OCI-LY3 (cell line): ENCODE results near the gene CERS3.

Experiments
- H2AFZ ChIP-seq: fragments of 200-600, 300-600 bp; shearing (Covaris generic); 2 replicates; pipeline ENCODE4 v1.6.0; 2014; ENCODE audit warnings: antibody characterized with exemption, low read depth, low read length
- H3K27ac ChIP-seq: fragments of 200-600, 300-600 bp; sonication (generic); 2 replicates; pipeline ENCODE4 v1.5.1; 2014; ENCODE audit warnings: mild to moderate bottlenecking, low read length, moderate library complexity, mixed read lengths
- H3K27me3 ChIP-seq: fragments of 200-600, 300-600 bp; sonication (generic); 2 replicates; pipeline ENCODE4 v1.6.1; 2014; ENCODE audit warnings: low read depth, low read length, mixed read lengths
- H3K36me3 ChIP-seq: fragments of 200-600, 300-600 bp; sonication (generic); replicated peaks from 2 replicates; pipeline ENCODE3; 2014; ENCODE audit warnings: low read depth, low read length, mixed read lengths
- H3K4me1 ChIP-seq: fragments of 300-600, 200-600 bp; sonication (generic); 2 replicates; pipeline ENCODE4 v1.6.1; 2014; ENCODE audit warnings: low read length, mixed read lengths
- H3K4me2 ChIP-seq: fragments of 200-600, 300-600 bp; sonication (generic); 2 replicates; pipeline ENCODE4 v1.6.1; 2014; ENCODE audit warnings: low read length, mixed read lengths
- H3K4me3 ChIP-seq: fragments of 300-600, 200-600 bp; sonication (generic); 2 replicates; pipeline ENCODE4 v1.5.1; 2014; ENCODE audit warnings: antibody characterized with exemption, mild to moderate bottlenecking, low read length, moderate library complexity
- H3K79me2 ChIP-seq: fragments of 300-600, 200-600 bp; shearing (Covaris generic); 2 replicates; pipeline ENCODE4 v1.6.1; 2014; ENCODE audit warnings: mild to moderate bottlenecking, low read length, mixed read lengths
- H3K9ac ChIP-seq: fragments of 300-600, 200-600 bp; shearing (Covaris generic); 2 replicates; pipeline ENCODE4 v1.6.0; 2014; ENCODE audit warnings: mild to moderate bottlenecking, low read length, moderate library complexity
- H3K9me3 ChIP-seq: fragments of 200-600, 300-600 bp; shearing (Covaris generic); 2 replicates; pipeline ENCODE4 v1.6.1; 2014; ENCODE audit warnings: low read length, mixed read lengths; ENCODE audit not compliant: insufficient read depth
- H4K20me1 ChIP-seq: fragments of 200-600, 300-600 bp; sonication (generic); 2 replicates; pipeline ENCODE4 v1.6.1; 2016; ENCODE audit warnings: low read length, mixed read lengths; ENCODE audit not compliant: insufficient read depth
- EZH2phosphoT487 ChIP-seq: fragments of 200-600 bp; shearing (Covaris generic); IDR thresholded peaks from 2 replicates; pipeline ENCODE4 v1.6.1; 2018; ENCODE audit warnings: antibody characterized with exemption, mixed run types, low read depth
- TF ChIP-seq, protein P1 (sequence below): fragments of 200-600, 300-600 bp; sonication (generic); IDR thresholded peaks from 2 replicates; pipeline ENCODE4 v1.5.1; 2014; ENCODE audit warnings: antibody characterized with exemption, low read length, low read depth

The CERS3 gene

GRCh38 chr15:100493213-100493612, 35.5 kb downstream of the CERS3 start:
- no peak overlapping the region for H3K4me3 ChIP-seq
- no peaks in the 10 kb centered on the region for H3K36me3 ChIP-seq
- no peak overlapping the region for H2AFZ ChIP-seq
- no peak overlapping the region for H3K9ac ChIP-seq
- H3K4me1 ChIP-seq: no peaks in the 10 kb centered on the region
- no peaks in the 10 kb centered on the region for H3K79me2 ChIP-seq
- no peak overlapping the region for H3K27ac ChIP-seq
- peaks cover 24% of the 10 kb centered on the region for H3K27me3 ChIP-seq
- no peak for TF ChIP-seq EZH2phosphoT487
- TF ChIP-seq, protein P1, sequence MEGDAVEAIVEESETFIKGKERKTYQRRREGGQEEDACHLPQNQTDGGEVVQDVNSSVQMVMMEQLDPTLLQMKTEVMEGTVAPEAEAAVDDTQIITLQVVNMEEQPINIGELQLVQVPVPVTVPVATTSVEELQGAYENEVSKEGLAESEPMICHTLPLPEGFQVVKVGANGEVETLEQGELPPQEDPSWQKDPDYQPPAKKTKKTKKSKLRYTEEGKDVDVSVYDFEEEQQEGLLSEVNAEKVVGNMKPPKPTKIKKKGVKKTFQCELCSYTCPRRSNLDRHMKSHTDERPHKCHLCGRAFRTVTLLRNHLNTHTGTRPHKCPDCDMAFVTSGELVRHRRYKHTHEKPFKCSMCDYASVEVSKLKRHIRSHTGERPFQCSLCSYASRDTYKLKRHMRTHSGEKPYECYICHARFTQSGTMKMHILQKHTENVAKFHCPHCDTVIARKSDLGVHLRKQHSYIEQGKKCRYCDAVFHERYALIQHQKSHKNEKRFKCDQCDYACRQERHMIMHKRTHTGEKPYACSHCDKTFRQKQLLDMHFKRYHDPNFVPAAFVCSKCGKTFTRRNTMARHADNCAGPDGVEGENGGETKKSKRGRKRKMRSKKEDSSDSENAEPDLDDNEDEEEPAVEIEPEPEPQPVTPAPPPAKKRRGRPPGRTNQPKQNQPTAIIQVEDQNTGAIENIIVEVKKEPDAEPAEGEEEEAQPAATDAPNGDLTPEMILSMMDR: no peak
- no peaks in the 10 kb centered on the region for H4K20me1 ChIP-seq
- no peaks in the 10 kb centered on the region for H3K9me3 ChIP-seq
- no peak overlapping the region for H3K4me2 ChIP-seq

DNA sequence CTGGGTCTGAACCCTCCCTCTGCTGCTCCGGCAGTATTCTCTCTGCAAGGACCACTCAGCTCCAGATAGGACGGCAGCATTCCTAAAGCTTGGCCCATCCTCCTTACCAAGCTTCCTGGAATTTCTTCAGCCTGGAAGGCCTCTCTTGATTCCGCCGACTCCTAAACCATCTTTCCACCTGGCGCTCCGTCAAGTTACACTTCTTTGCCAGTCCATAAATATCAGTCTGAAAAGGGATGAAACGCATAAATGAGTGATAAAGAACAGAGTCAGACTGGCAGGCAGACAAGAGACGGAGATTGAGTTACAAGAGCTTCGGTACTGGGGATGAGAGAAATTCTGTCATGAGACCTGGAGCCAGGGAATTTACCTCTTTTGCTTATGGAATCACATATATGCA, 44.3 kb downstream of the CERS3 start:
- Histone ChIP-seq H2AFZ (no peak overlapping the region), H3K27ac (no peak overlapping the region), H3K27me3 (no peaks in the 10 kb centered on the region), H3K4me3 (no peak overlapping the region), H3K9me3 (no peaks in the 10 kb centered on the region), H3K79me2 (no peaks in the 10 kb centered on the region), H3K9ac (no peak overlapping the region), H3K36me3 (no peaks in the 10 kb centered on the region), H3K4me2 (no peak overlapping the region), H4K20me1 (no peaks in the 10 kb centered on the region), H3K4me1 (no peaks in the 10 kb centered on the region)
- no peak for TF ChIP-seq EZH2phosphoT487
- TF ChIP-seq, protein P1: no peak

- Histone ChIP-seq H3K79me2 (no peaks in the 10 kb centered on the region), H3K4me2 (no peak overlapping the region), H3K4me1 (no peaks in the 10 kb centered on the region), H3K27ac (no peak overlapping the region), H2AFZ (no peak overlapping the region), H3K4me3 (no peak overlapping the region), H3K9ac (no peak overlapping the region), H3K9me3 (0 out of 2 replicates have a peak, but pooled peaks cover 8% of the 10 kb centered on the region), H4K20me1 (no peaks in the 10 kb centered on the region), H3K36me3 (no peaks in the 10 kb centered on the region), H3K27me3 (no peaks in the 10 kb centered on the region)
- no peak for TF ChIP-seq EZH2phosphoT487
- TF ChIP-seq, protein P1: no peak
These were observed 45.4 kb downstream of the CERS3 start for GRCh38 chr15:100483370-100483769.

GRCh38 chr15:100476805-100477204, 51.9 kb downstream of the CERS3 start:
- H3K27ac ChIP-seq: no peak overlapping the region
- 0 out of 2 replicates have a peak, but pooled peaks cover 12% of the 10 kb centered on the region for H3K9me3 ChIP-seq
- H3K36me3 ChIP-seq: no peaks in the 10 kb centered on the region
- no peak overlapping the region for H3K4me3 ChIP-seq
- no peak overlapping the region for H2AFZ ChIP-seq
- H3K79me2 ChIP-seq: no peaks in the 10 kb centered on the region
- no peaks in the 10 kb centered on the region for H4K20me1 ChIP-seq
- no peak for TF ChIP-seq EZH2phosphoT487
- TF ChIP-seq, protein P1: no peak
- peaks cover 3% of the 10 kb centered on the region; the same call in 1 of the 2 replicates for H3K27me3 ChIP-seq
- H3K4me2 ChIP-seq: no peak overlapping the region
- no peak overlapping the region for H3K9ac ChIP-seq
- no peaks in the 10 kb centered on the region for H3K4me1 ChIP-seq
